Endothelial cell of umbilical vein (primary cell): ENCODE data around the gene NUDT2. TPM values are rescaled to one million over a fixed set of nuclear protein-coding genes. Genes with fewer than 3 reads are reported as not detected.

Source experiments
- BruUV-seq: library from RNA; stranded (reverse); fragments of 400-500 nt; replicated peaks from 2 replicates; lab custom pipeline; 2021; lab: Mats Ljungman, UMichigan
- CTCF ChIA-PET: fragments of 300-600, 350-600 bp; sonication (Branson Sonifier 250); formaldehyde crosslinking; loops from one replicate; lab custom pipeline; 2021; ENCODE audit warnings: antibody characterized with exemption, inconsistent platforms; lab: Charles Lee
- POLR2A ChIA-PET: fragments of 300-600, 350-600 bp; sonication (Branson Sonifier 250); formaldehyde crosslinking; loops from one replicate; lab custom pipeline; 2021; ENCODE audit warnings: antibody characterized with exemption, inconsistent platforms; lab: Charles Lee
- DNase-seq: peaks from one replicate; pipeline ENCODE4 v3.0.0-alpha.2; 2011; ENCODE audit warnings: low read depth, low spot score
- FAIRE-seq: peaks from 2 replicates; lab custom pipeline; 2011; peaks lifted over from hg19 to GRCh38; lab: Jason Lieb, UNC
- H2AFZ ChIP-seq: 2 replicates; pipeline ENCODE4 v1.6.0; 2012; ENCODE audit warnings: low read depth, low read length, control low read depth, inconsistent platforms
- H3K27ac ChIP-seq: 2 replicates; pipeline ENCODE4 v1.5.1; 2011; ENCODE audit warnings: low read depth, mild to moderate bottlenecking, control low read depth, low read length, moderate library complexity; ENCODE audit not compliant: insufficient read depth
- H3K27me3 ChIP-seq, 2 experiments: 2 replicates each; pipeline versions ENCODE4 v1.6.0 to v1.6.1; 2011; ENCODE audit warnings: low read length in 2 of 2, mixed read lengths in 1 of 2; ENCODE audit not compliant: control insufficient read depth in 2 of 2, insufficient read depth in 2 of 2
- H3K36me3 ChIP-seq, 2 experiments: 2 replicates in 1 of 2; 3 replicates in 1 of 2; pipeline ENCODE4 v1.5.1; 2011; ENCODE audit warnings: low read length in 2 of 2, mild to moderate bottlenecking in 1 of 2, moderate library complexity in 1 of 2; ENCODE audit not compliant: control insufficient read depth in 2 of 2, insufficient read depth in 2 of 2; ENCODE audit errors: extremely low read depth in 1 of 2
- H3K4me1 ChIP-seq: 3 replicates; pipeline ENCODE4 v1.5.1; 2011; ENCODE audit warnings: mild to moderate bottlenecking, low read length; ENCODE audit not compliant: control insufficient read depth, insufficient read depth; ENCODE audit errors: extremely low read depth
- H3K4me2 ChIP-seq: 2 replicates; pipeline ENCODE4 v1.6.1; 2011; ENCODE audit warnings: low read length, control low read depth, mixed read lengths; ENCODE audit not compliant: insufficient read depth
- H3K4me3 ChIP-seq, 3 experiments: fragments of 200-600 bp in 1 of 3; sonication (generic), shearing (Covaris generic) in 1 of 3; replicated peaks in 1 of 3; 2 replicates each; pipeline ENCODE4 v1.5.1; 2011 to 2016; ENCODE audit warnings: control low read depth in 3 of 3, low read length in 3 of 3, mild to moderate bottlenecking in 2 of 3, inconsistent platforms in 1 of 3, low read depth in 1 of 3, moderate library complexity in 1 of 3; ENCODE audit not compliant: insufficient read depth in 1 of 3
- H3K79me2 ChIP-seq: 2 replicates; pipeline ENCODE4 v1.6.0; 2012; ENCODE audit warnings: low read length, inconsistent platforms; ENCODE audit not compliant: control insufficient read depth, insufficient read depth
- H3K9ac ChIP-seq: replicated peaks from 2 replicates; pipeline ENCODE3; 2011; ENCODE audit warnings: low read length, control low read depth; ENCODE audit not compliant: insufficient read depth; ENCODE audit errors: extremely low read depth
- H3K9me1 ChIP-seq: replicated peaks from 3 replicates; pipeline ENCODE4 v1.6.0; 2011; ENCODE audit warnings: mild to moderate bottlenecking, low read length; ENCODE audit not compliant: control insufficient read depth, insufficient read depth; ENCODE audit errors: extremely low read depth
- H3K9me3 ChIP-seq: replicated peaks from 2 replicates; pipeline ENCODE4 v1.5.1; 2012; ENCODE audit warnings: low read length, inconsistent platforms; ENCODE audit not compliant: control insufficient read depth, insufficient read depth
- H4K20me1 ChIP-seq: replicated peaks from 2 replicates; pipeline ENCODE3; 2011; ENCODE audit warnings: mild to moderate bottlenecking, low read length; ENCODE audit not compliant: control insufficient read depth, insufficient read depth; ENCODE audit errors: extremely low read depth
- CTCF ChIP-seq, 2 donors: IDR thresholded peaks; 1 replicate in 1 of 2; 2 replicates in 1 of 2; pipeline ENCODE4 v1.5.1; 2011; ENCODE audit warnings: low read length in 2 of 2, mild to moderate bottlenecking in 2 of 2, moderate library complexity in 2 of 2, control low read depth in 1 of 2, inconsistent platforms in 1 of 2, low read depth in 1 of 2; ENCODE audit not compliant: insufficient read depth in 1 of 2; ENCODE audit errors: extremely low read depth in 1 of 2
- EZH2 ChIP-seq: IDR thresholded peaks from 2 replicates; pipeline ENCODE4 v1.6.1; 2012; ENCODE audit warnings: borderline replicate concordance, low read depth, mild to moderate bottlenecking, moderate library complexity, low read length, inconsistent platforms; ENCODE audit not compliant: severe bottlenecking
- FOS ChIP-seq: IDR thresholded peaks from 2 replicates; pipeline ENCODE4 v1.6.1; 2011; ENCODE audit warnings: mild to moderate bottlenecking, low read length, moderate library complexity, borderline replicate concordance; ENCODE audit not compliant: insufficient read depth
- GATA2 ChIP-seq: IDR thresholded peaks from 2 replicates; pipeline ENCODE4 v1.7.0; 2011; ENCODE audit warnings: low read depth, mild to moderate bottlenecking, moderate library complexity, mixed read lengths, low read length; ENCODE audit not compliant: insufficient read length, insufficient read depth
- JUN ChIP-seq: IDR thresholded peaks from 2 replicates; pipeline ENCODE4 v1.6.1; 2011; ENCODE audit warnings: borderline replicate concordance, low read depth; ENCODE audit not compliant: insufficient read length, insufficient read depth
- MYC ChIP-seq: IDR thresholded peaks from one replicate; pipeline ENCODE4 v1.6.1; 2011; ENCODE audit warnings: mild to moderate bottlenecking, low read depth, low read length
- POLR2A ChIP-seq: IDR thresholded peaks from 2 replicates; pipeline ENCODE4 v1.6.1; 2012; ENCODE audit warnings: low read depth, mild to moderate bottlenecking, control low read depth, low read length
- POLR2AphosphoS5 ChIP-seq: IDR thresholded peaks from 2 replicates; pipeline ENCODE4 v1.6.1; 2012; ENCODE audit warnings: low read depth, mild to moderate bottlenecking, control low read depth, low read length, moderate library complexity; ENCODE audit not compliant: insufficient read depth
- dilution Hi-C: fragments of 300-500 bp; cut with MboI; formaldehyde crosslinking; loops from one replicate; pipeline ENCODE4 v1.15.0; 2019; ENCODE audit warnings: low sequenced_read_pairs; ENCODE audit not compliant: extremely low pct_ligation_motif_present
- intact Hi-C: fragments of 100-400 bp; cut with micrococcal nuclease; formaldehyde crosslinking; loops from one replicate; pipeline ENCODE4 v1.10.0; 2022
- polyA plus RNA-seq, 4 experiments: library from polyadenylated mRNA; depleted of rRNA in 3 of 4; stranded (reverse) in 3 of 4; unstranded in 1 of 4; fragments of >200 nt; gene quantifications; 2 replicates each; pipeline versions ENCODE4 v1.2.1 to v1.2.3, GENCODE V29; 2011 to 2012; ENCODE audit warnings: missing spikeins in 1 of 4
- total RNA-seq: library from RNA; stranded (reverse); gene quantifications from 2 replicates; pipeline ENCODE4 v1.2.3, GENCODE V29; 2021
- TF ChIP-seq, protein P1 (sequence below): IDR thresholded peaks from 2 replicates; pipeline ENCODE4 v1.6.1; 2011; ENCODE audit not compliant: insufficient read depth, insufficient read length

The NUDT2 gene
- total and polyA plus RNA-seq, 2 donors (not counting 3 experiments of a cell fraction or from before 2014, with no cell fraction given), result 25.1 to 45.2 TPM

DNA sequence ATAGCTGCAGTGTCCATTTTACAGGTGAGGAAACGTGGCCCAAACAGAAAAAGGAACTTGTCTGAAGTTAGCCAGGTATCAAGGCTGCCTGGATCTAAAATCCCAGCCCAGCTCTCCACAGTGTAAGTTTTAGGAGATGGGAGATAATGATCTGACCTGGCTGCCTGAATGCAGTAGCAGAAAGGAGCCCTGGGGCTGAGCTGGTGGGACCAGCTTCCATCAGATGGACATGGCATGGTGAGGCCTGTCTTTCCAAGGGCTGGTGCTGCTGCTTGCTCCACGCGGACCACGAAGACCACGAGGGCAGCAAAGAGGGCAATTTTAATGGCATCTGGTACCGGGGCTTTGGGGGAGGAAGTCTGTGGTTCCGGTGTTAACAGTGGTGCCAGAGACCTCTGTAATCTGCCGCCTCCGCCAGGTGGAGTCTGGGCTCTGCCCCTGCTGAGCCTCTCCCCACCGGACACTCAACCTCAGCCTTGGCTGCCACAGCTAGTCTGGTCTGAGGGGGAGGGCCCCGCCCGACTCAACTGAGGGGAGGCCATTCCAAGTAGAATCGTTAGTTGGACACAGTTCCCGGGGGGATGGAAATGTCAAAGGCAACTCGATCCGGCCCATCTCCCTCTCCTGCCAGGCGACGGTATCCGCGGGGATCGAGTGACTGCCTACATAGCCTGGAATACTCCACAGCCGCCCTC is 46.7 kb downstream of the NUDT2 start:
- DNase-seq (peak; percentile 42), FAIRE-seq (peak; percentile 67)
- H3K9me3 ChIP-seq, result no peaks in the 10 kb centered on the region
- intact Hi-C loops, result loop anchor here (1.0 to 5.0 kb wide), 3 partner anchors 12 to 249 kb away; partner anchors contain the start of genes DCAF12 and UBAP1
- dilution Hi-C loops, result no loop called here
- H3K27ac ChIP-seq, result no peak overlapping the region
- H3K27me3 ChIP-seq, result no peaks in the 10 kb centered on the region
- H3K4me1 ChIP-seq, result peaks cover 10% of the 10 kb centered on the region
- H3K79me2 ChIP-seq, result no peaks in the 10 kb centered on the region
- H4K20me1 ChIP-seq, result no peaks in the 10 kb centered on the region
- peak overlapping the region; percentile 98 for H2AFZ ChIP-seq
- peak overlapping the region; percentile 12 for H3K9ac ChIP-seq
- BruUV-seq, result TSS peak; percentile 29
- ChIA-PET CTCF (interaction anchor here (1.0 to 9.4 kb wide), 5 partner anchors 11 to 228 kb away, joined by 3 to 152 read pairs (median 10); no protein-coding TSS in a partner anchor), POLR2A (interaction anchor here (1.1 kb wide), 1 partner anchor 12 kb away, joined by 4 read pairs; no protein-coding TSS in a partner anchor)
- H3K4me3 ChIP-seq, result peak overlapping the region; percentile 44 to 79 (median 65)
- no peaks in the 10 kb centered on the region for H3K9me1 ChIP-seq
- H3K36me3 ChIP-seq, result no peaks in the 10 kb centered on the region
- peak overlapping the region; percentile 88 for H3K4me2 ChIP-seq
- TF ChIP-seq GATA2, result no peak
- TF ChIP-seq, protein P1, sequence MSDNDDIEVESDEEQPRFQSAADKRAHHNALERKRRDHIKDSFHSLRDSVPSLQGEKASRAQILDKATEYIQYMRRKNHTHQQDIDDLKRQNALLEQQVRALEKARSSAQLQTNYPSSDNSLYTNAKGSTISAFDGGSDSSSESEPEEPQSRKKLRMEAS, result no peak
- no peak for TF ChIP-seq CTCF (IDR thresholded peaks at IDR 0.05; ENCODE audit: extremely low read depth in 1 of 2, insufficient read depth in 1 of 2, low read depth in 1 of 2, low read length in 2 of 2)
- TF ChIP-seq JUN, result no peak
- TF ChIP-seq FOS, result no peak
- TF ChIP-seq EZH2, result no peak
- TF ChIP-seq POLR2A, result no peak
- no peak for TF ChIP-seq POLR2AphosphoS5
- TF ChIP-seq MYC, result no peak
